Cardiac fibroblast (primary cell): Measurements from ENCODE around the gene CHST4.

Experiments used
- DNase-seq, 2 donors: peaks; one replicate each; pipeline versions ENCODE4 v3.0.0 to v3.0.0-alpha.2; 2010; ENCODE audit warnings: low read depth in 2 of 2
- H3K4me3 ChIP-seq, 2 donors: replicated peaks in 1 of 2; 1 replicate in 1 of 2; 2 replicates in 1 of 2; pipeline ENCODE4 v1.5.1; 2011; ENCODE audit warnings: low read depth in 2 of 2, low read length in 2 of 2, mild to moderate bottlenecking in 2 of 2, moderate library complexity in 1 of 2
- TF ChIP-seq, protein P1 (sequence below): IDR thresholded peaks from one replicate; pipeline ENCODE4 v1.5.1; 2011; ENCODE audit warnings: low read depth, mild to moderate bottlenecking, low read length, inconsistent platforms

Gene CHST4

DNA sequence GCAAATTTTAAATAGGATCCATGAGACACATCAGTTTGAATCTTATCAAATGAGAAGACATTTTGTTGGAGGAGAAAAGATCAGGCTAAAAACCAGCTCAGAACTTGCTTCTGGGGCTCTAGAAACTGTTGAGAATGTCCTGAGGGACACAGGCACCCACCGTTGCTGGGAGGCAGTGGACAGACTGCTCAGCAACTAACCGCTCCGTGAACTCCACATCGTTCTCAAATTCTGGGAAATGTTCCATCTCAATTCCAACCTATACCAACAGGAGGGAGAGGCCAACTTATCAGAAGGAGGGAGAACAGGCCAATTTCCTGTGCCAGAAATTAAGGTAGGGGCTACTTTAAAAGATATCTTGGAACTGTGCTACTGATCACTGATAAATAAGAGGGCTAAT is 42.3 kb downstream of the CHST4 start:
- no peak overlapping the region for H3K4me3 ChIP-seq
- TF ChIP-seq, protein P1, sequence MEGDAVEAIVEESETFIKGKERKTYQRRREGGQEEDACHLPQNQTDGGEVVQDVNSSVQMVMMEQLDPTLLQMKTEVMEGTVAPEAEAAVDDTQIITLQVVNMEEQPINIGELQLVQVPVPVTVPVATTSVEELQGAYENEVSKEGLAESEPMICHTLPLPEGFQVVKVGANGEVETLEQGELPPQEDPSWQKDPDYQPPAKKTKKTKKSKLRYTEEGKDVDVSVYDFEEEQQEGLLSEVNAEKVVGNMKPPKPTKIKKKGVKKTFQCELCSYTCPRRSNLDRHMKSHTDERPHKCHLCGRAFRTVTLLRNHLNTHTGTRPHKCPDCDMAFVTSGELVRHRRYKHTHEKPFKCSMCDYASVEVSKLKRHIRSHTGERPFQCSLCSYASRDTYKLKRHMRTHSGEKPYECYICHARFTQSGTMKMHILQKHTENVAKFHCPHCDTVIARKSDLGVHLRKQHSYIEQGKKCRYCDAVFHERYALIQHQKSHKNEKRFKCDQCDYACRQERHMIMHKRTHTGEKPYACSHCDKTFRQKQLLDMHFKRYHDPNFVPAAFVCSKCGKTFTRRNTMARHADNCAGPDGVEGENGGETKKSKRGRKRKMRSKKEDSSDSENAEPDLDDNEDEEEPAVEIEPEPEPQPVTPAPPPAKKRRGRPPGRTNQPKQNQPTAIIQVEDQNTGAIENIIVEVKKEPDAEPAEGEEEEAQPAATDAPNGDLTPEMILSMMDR, result no peak
- peak in 1 of 2 donors; percentile 79 for DNase-seq

DNA sequence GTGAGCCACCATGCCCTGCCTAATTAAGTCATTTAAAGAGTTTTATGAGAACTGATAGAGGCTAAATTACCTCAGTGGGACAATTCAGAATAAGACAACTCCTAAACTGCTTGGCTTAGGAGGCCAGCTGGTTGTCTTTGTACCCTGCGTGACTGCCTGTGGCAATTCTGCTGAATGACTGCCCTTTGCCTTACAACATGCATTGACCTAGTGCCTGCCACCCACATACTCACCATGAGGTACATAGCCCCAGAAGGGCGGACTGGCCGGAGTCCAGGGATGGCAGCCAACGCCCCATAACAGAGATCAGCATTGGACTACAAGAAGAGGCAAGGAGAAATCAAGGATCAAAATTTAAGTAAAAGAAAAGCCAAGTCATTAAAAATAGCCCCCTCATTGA is 43.4 kb downstream of the CHST4 start:
- TF ChIP-seq, protein P1, result no peak
- H3K4me3 ChIP-seq, result no peak overlapping the region
- no peak for DNase-seq

DNA sequence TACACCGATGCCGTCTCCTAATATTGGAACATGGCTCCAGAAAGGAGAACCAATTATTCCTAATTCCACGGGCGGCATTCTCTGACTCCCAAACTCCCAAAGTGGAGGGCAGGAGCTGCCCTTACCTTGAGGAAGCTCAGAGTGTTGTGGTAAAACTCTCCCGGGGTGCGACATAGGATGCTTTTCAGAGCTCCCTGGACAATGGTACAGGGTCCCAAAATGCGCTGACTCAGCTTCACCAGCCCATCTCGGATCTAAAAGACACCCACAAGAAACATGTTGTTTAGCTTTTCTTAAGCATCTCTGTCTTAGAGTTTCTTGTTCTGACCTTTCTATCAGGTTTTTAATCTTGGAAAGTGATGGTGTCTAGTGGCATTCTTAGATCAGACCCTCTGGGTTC is 43.9 kb downstream of the CHST4 start:
- TF ChIP-seq, protein P1, result no peak
- DNase-seq, result no peak

DNA sequence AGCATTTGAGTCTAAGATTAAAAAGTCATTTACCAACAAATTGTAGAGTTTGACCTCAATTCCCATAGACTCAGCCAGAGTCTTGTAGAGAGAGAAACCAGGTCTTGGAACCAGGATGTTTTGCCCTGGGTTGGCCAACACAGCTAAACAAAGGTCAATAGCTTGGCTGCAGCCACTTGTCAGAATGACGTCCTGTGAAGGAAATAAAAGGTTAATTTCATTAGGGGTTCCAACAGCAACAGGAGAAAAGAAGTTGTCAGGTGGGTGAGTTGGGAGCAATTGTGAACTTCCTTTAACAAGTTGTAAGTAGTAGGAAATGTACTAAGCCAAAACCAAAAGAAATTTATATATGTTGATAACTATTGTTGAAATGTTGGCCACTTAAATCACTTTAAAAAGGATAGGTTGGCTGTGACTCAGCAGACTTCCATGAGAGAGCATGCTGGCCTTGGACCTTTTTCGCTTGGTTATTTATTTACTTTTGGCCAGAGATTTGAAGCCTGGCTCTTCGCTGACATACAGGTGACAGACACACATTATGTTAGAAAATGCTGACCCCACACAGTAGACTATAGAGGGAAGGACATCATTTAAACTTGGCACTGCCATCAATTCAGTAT is 46.4 kb downstream of the CHST4 start:
- H3K4me3 ChIP-seq, result no peak overlapping the region
- no peak for DNase-seq
- TF ChIP-seq, protein P1, result no peak

More for the DNA sequence above, 43.9 kb downstream of the CHST4 start:
- no peak overlapping the region for H3K4me3 ChIP-seq

DNA sequence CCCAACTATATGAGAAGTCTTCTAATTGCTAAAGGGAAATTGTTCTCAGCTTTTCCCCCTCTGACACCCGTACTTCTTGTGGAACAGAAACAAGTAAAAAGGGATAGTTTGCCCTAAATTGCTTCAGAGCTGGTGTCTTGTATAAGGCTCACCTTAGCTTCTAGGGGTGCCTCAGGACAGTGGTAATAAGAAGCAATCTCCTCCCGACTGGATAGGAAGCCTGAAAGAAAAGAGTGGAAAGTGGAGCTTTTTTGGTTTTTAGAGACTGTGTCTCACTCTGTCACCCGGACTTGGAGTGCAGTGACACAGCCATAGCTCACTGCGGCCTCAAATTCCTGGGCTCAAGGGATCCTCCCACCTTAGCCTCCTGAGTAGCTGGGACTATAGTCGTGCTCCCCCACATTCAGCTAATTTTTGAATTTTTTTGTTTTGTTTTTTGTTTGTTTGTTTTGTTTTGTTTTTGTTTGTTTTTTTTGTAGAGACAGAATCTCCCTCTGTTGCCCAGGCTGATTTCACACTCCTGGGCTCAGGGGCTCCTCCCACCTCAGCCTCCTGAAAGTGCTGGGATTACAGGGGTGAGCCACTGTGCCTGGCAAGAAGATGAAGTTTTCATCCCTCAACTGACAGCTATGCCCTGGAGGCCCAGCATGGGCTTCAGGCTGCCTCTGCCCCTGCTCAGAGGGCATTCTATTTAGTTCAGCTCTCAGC is 47.3 kb downstream of the CHST4 start:
- TF ChIP-seq, protein P1, result no peak
- no peak overlapping the region for H3K4me3 ChIP-seq
- DNase-seq, result no peak

DNA sequence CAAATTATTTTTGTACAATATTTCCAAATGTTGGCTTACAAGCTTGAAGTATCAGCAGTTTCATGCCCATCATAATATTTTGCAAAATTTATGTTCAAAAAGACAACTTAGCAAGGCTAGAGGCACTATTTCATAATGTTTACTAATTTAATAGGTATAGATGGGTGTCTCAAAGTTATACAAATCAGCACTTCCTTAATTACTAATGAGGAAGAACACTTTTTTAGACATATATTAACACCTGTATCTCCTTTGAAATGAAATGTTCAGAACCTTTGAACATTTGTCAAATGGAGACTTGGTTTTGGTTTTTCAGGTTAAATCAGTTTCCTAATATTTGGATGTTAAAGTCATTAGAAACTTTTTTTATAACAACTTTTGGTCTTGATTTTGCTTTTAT is 48.5 kb downstream of the CHST4 start:
- TF ChIP-seq, protein P1, result no peak
- no peak overlapping the region for H3K4me3 ChIP-seq
- no peak for DNase-seq
